Measurements from ENCODE around the gene PRKCE. TPM values are rescaled to one million over a fixed set of nuclear protein-coding genes. Genes with fewer than 3 reads are reported as not detected.

PRKCE gene
- total RNA-seq, 1 experiment from 2014 or later = 17.7 TPM

DNA sequence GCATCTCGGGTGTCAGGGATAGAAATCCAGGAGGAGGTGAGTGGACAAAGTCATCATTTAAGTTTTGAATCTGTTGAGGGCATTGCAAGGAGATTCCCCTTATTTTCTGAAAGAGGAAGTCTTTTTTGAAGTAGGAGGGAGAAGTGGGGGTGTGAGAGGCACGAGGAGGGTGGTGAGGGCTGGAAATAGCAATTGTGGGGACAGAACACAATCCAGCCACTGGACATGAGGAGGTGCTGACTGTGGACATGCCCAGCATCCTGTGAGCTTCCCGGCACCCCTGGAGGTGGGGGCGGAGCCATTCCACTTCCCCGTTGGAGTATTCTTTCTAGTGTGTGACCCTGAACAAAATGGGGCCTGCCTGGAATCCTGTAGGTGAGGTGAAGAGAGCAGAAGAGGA lies 335.0 kb downstream of the PRKCE start:
- no peak for DNase-seq (ENCODE audit: low spot score)

GRCh38 chr2:45987856-45988255 lies 336.4 kb downstream of the PRKCE start:
- DNase-seq (ENCODE audit: low spot score) = no peak

- DNase-seq (ENCODE audit: low spot score) = no peak
These were observed 337.4 kb downstream of the PRKCE start for GRCh38 chr2:45988879-45989278.

- no peak for DNase-seq (ENCODE audit: low spot score)
These were observed 338.7 kb downstream of the PRKCE start for GRCh38 chr2:45990131-45990530.

GRCh38 chr2:45992021-45992740 lies 340.7 kb downstream of the PRKCE start:
- peak; percentile 55 for DNase-seq (ENCODE audit: low spot score)

- DNase-seq (ENCODE audit: low spot score) = no peak
These were observed 341.4 kb downstream of the PRKCE start for GRCh38 chr2:45992741-45993475.

- DNase-seq (ENCODE audit: low spot score) = peak; percentile 70
These were observed 342.1 kb downstream of the PRKCE start for GRCh38 chr2:45993476-45993991.

GRCh38 chr2:45994060-45994459 lies 342.6 kb downstream of the PRKCE start:
- DNase-seq (ENCODE audit: low spot score) = no peak

DNA sequence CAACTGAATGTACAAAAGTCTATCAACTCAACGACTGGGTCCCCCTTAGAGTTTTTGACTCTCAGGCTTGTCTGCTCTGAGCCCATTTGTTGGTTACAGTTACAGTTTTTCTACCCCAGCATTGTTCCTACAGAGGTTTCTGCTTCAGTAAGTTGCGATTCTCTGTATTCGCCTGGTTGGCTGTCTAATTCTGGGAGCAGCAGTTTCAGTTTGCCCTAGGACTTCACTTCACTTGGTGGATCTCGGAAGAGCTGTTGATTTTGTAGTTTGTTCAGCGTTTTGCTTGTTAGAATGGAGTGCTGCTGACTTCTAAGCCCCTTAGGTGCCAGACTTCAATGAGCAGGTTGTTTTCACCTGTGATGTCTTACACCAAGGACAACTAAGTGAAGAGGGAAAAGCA lies 349.2 kb downstream of the PRKCE start:
- no peak for DNase-seq (ENCODE audit: low spot score)

GRCh38 chr2:46001290-46001689 lies 349.8 kb downstream of the PRKCE start:
- DNase-seq (ENCODE audit: low spot score) = no peak

GRCh38 chr2:46001741-46002506 lies 350.4 kb downstream of the PRKCE start:
- DNase-seq (ENCODE audit: low spot score) = no peak

GRCh38 chr2:46002507-46002883 lies 351.0 kb downstream of the PRKCE start:
- DNase-seq (ENCODE audit: low spot score) = no peak

GRCh38 chr2:46002947-46003346 lies 351.5 kb downstream of the PRKCE start:
- no peak for DNase-seq (ENCODE audit: low spot score)

DNA sequence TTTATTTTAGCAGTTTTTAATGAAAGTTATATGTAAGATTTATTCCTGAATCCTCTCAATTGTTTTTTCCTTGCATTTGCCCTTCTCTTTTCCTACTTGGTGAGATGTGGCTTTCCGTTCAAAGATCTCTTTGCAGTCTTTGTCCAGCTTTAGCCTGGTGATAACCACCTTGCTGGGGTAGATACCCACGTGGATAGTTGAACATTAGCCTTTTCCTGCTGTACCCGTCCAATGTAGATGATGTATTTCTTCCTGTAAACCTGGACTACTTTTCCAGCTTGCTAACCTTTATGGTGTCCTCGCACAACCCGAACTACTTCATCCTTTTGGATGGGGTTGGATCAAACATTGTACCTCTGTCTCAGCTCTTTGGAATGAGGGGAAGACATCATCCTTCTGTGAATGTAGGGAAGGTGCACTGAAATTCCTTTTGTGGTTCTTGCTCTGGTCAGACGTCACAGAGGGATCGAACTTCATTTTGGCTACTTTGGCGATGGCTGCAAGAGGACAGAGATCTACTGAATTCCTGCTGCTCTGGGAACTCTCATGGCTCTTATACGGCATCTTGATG lies 352.5 kb downstream of the PRKCE start:
- no peak for DNase-seq (ENCODE audit: low spot score)

GRCh38 chr2:46006473-46007025 lies 355.1 kb downstream of the PRKCE start:
- DNase-seq (ENCODE audit: low spot score) = no peak

DNA sequence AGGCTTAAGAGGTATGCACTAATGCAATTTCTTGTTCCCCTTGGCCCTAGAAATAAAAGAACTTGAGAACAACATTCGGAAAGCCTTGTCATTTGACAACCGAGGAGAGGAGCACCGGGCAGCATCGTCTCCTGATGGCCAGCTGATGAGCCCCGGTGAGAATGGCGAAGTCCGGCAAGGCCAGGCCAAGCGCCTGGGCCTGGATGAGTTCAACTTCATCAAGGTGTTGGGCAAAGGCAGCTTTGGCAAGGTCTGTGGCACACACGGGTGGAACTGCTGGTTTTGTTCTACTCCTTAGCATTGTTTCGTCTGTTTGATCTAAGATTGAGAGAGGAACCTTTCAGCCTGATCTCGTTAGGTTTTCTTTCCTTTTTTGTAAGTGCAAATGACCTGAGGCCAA lies 355.9 kb downstream of the PRKCE start:
- no peak for DNase-seq (ENCODE audit: low spot score)

- peak; percentile 26 for DNase-seq (ENCODE audit: low spot score)
These were observed 356.8 kb downstream of the PRKCE start for GRCh38 chr2:46008091-46008870.

DNA sequence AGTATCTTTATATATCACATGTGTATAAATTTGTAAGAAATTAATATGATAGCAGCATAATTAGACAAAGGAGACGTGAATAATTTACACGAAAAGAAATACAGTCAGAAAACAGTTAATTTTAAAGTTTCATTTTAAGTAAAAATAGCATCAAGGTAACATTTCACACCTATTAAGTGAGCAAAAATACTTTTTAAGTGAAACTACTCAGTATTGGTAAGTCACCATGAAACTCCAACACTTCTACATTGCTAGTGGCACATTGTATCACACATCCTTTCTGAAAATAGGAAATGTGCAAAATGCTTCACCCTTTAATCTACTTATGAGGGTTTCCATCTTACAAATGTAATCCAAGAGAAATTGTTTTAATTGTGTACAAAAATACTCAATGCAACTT lies 357.8 kb downstream of the PRKCE start:
- DNase-seq (ENCODE audit: low spot score) = no peak

GRCh38 chr2:46009772-46010171 lies 358.3 kb downstream of the PRKCE start:
- DNase-seq (ENCODE audit: low spot score) = no peak

- no peak for DNase-seq (ENCODE audit: low spot score)
These were observed 358.9 kb downstream of the PRKCE start for GRCh38 chr2:46010223-46010924.
